CMK (cell line): ENCODE measurements around the gene CCL27.
"Not testable (repeated sequence)": the region's sequence is repeated elsewhere in the genome, so short reads cannot be mapped to it uniquely, and the experiment has no call there.

ENCODE experiments used
- DNase-seq: peaks from one replicate; pipeline ENCODE4 v3.0.0-alpha.2; 2010; ENCODE audit warnings: low read depth

The CCL27 gene

GRCh38 chr9:34651321-34651720, 11.1 kb downstream of the CCL27 start:
- DNase-seq = no peak

GRCh38 chr9:34650816-34651215, 11.6 kb downstream of the CCL27 start:
- DNase-seq = no peak

GRCh38 chr9:34648673-34649072, 13.8 kb downstream of the CCL27 start:
- no peak for DNase-seq

GRCh38 chr9:34647651-34648050, 14.8 kb downstream of the CCL27 start:
- DNase-seq = no peak

- no peak for DNase-seq
Observed at GRCh38 chr9:34647084-34647403, 15.4 kb downstream of the CCL27 start.

GRCh38 chr9:34646211-34647083, 16.0 kb downstream of the CCL27 start, which contains the start of gene GALT:
Gene GALT, plus strand, starts transcription at chr9:34646675. Its CDS starts 30 bp downstream, at chr9:34646705.
- DNase-seq = peak; percentile 78

- no peak for DNase-seq
Observed at GRCh38 chr9:34644766-34645314, 17.6 kb downstream of the CCL27 start.

- DNase-seq = no peak
Observed at GRCh38 chr9:34642679-34643078, 19.8 kb downstream of the CCL27 start.

- not testable (repeated sequence) for DNase-seq
Observed at GRCh38 chr9:34639322-34639721, 23.1 kb downstream of the CCL27 start.

- no peak for DNase-seq
Observed at GRCh38 chr9:34638138-34638445, 24.4 kb downstream of the CCL27 start.

- DNase-seq = peak; percentile 88
Observed at GRCh38 chr9:34637356-34638137, 24.9 kb downstream of the CCL27 start, which contains the start of gene SIGMAR1. Gene SIGMAR1, minus strand, starts transcription at chr9:34637787. Its CDS starts 90 bp downstream, at chr9:34637697.

GRCh38 chr9:34636791-34637355, 25.6 kb downstream of the CCL27 start:
- DNase-seq = no peak

- no peak for DNase-seq
Observed at GRCh38 chr9:34635556-34635955, 26.9 kb downstream of the CCL27 start.

GRCh38 chr9:34634551-34635248, 27.8 kb downstream of the CCL27 start:
- DNase-seq = no peak

GRCh38 chr9:34633851-34634550, 28.5 kb downstream of the CCL27 start:
- DNase-seq = peak; percentile 60

- no peak for DNase-seq
Observed at GRCh38 chr9:34633166-34633565, 29.3 kb downstream of the CCL27 start.

GRCh38 chr9:34630402-34631154, 31.9 kb downstream of the CCL27 start:
- DNase-seq = no peak

GRCh38 chr9:34629491-34629808, 33.0 kb downstream of the CCL27 start:
- DNase-seq = no peak

- no peak for DNase-seq
Observed at GRCh38 chr9:34628656-34629490, 33.6 kb downstream of the CCL27 start, which contains the start of gene ARID3C. Gene ARID3C, minus strand, starts transcription at chr9:34629066. Its CDS starts 1,052 bp downstream, at chr9:34628014.
